Kidney glomerular epithelial cell (primary cell): Measurements from ENCODE around the gene PNLIP.

ENCODE experiments used
- DNase-seq: peaks from one replicate; lab custom pipeline; 2025; lab: John Stamatoyannopoulos, UW

The PNLIP gene

GRCh38 chr10:116545756-116546155, at the start of gene PNLIP:
TSS of gene PNLIP (plus strand) at chr10:116545931. CDS start at chr10:116546093, 162 bp downstream.
- DNase-seq: no peak

GRCh38 chr10:116504786-116505185, 40.9 kb upstream of the PNLIP start:
- no peak for DNase-seq

GRCh38 chr10:116510565-116510964, 35.2 kb upstream of the PNLIP start:
- DNase-seq: no peak

GRCh38 chr10:116511365-116511764, 34.4 kb upstream of the PNLIP start:
- no peak for DNase-seq

GRCh38 chr10:116521424-116522290, 24.1 kb upstream of the PNLIP start:
- peak; percentile 14 for DNase-seq

- DNase-seq: no peak
Measured at GRCh38 chr10:116522803-116523381, 22.8 kb upstream of the PNLIP start.

- no peak for DNase-seq
Measured at GRCh38 chr10:116524736-116525135, 21.0 kb upstream of the PNLIP start.

- no peak for DNase-seq
Measured at GRCh38 chr10:116526219-116526618, 19.5 kb upstream of the PNLIP start.

GRCh38 chr10:116536810-116537209, 8.9 kb upstream of the PNLIP start:
- DNase-seq: peak; percentile 5

GRCh38 chr10:116538456-116538855, 7.3 kb upstream of the PNLIP start:
- peak; percentile 83 for DNase-seq

GRCh38 chr10:116538992-116539391, 6.7 kb upstream of the PNLIP start:
- DNase-seq: no peak

- no peak for DNase-seq
Measured at GRCh38 chr10:116540814-116541213, 4.9 kb upstream of the PNLIP start.

- no peak for DNase-seq
Measured at GRCh38 chr10:116542007-116542677, 3.6 kb upstream of the PNLIP start.

GRCh38 chr10:116545122-116545521, 609 bp upstream of the PNLIP start:
- DNase-seq: no peak

- DNase-seq: no peak
Measured at GRCh38 chr10:116548301-116548700, 2.6 kb downstream of the PNLIP start.

GRCh38 chr10:116553378-116553980, 7.7 kb downstream of the PNLIP start:
- DNase-seq: no peak

GRCh38 chr10:116554628-116555027, 8.9 kb downstream of the PNLIP start:
- DNase-seq: no peak

GRCh38 chr10:116555880-116556279, 10.1 kb downstream of the PNLIP start:
- DNase-seq: no peak

GRCh38 chr10:116557305-116557880, 11.7 kb downstream of the PNLIP start:
- no peak for DNase-seq

GRCh38 chr10:116565534-116565933, 19.8 kb downstream of the PNLIP start:
- no peak for DNase-seq

GRCh38 chr10:116566932-116567331, 21.2 kb downstream of the PNLIP start:
- DNase-seq: no peak

GRCh38 chr10:116567335-116567734, 21.6 kb downstream of the PNLIP start:
- no peak for DNase-seq
